MCF 10A (cell line): Measurements from ENCODE around the gene CHMP5. TPM values are rescaled to one million over a fixed set of nuclear protein-coding genes. Genes with fewer than 3 reads are reported as not detected.
A peak's percentile ranks its signal among the peaks of the same experiment; 100 is the strongest.

Source experiments
- BruUV-seq: library from RNA; stranded (reverse); fragments of 400-500 nt; replicated peaks from 2 replicates; lab custom pipeline; 2021; lab: Mats Ljungman, UMichigan
- CTCF ChIA-PET: fragments of 300-600 bp; sonication (Branson Sonifier 250); formaldehyde crosslinking; extraction: SDS; loops from one replicate; lab custom pipeline; 2021; ENCODE audit warnings: antibody characterized with exemption, inconsistent platforms; lab: Yijun Ruan, JAX
- POLR2A ChIA-PET: fragments of 300-600, 350-650 bp; sonication (Branson Sonifier 250); formaldehyde crosslinking; extraction: SDS; loops from one replicate; lab custom pipeline; 2020; ENCODE audit warnings: antibody characterized with exemption, inconsistent platforms; lab: Yijun Ruan, JAX
- DNase-seq: peaks from one replicate; pipeline ENCODE4 v3.0.0-alpha.2; 2018; ENCODE audit not compliant: unreplicated experiment
- H3K27ac Mint-ChIP-seq: one replicate; pipeline ENCODE4 v1.8.0; 2022; ENCODE audit warnings: mild to moderate bottlenecking, low read depth, mixed read lengths; ENCODE audit not compliant: unreplicated experiment
- H3K27me3 Mint-ChIP-seq: one replicate; pipeline ENCODE4 v1.8.0; 2022; ENCODE audit warnings: mixed read lengths; ENCODE audit not compliant: insufficient read depth, unreplicated experiment
- H3K36me3 Mint-ChIP-seq: one replicate; pipeline ENCODE4 v1.8.0; 2022; ENCODE audit warnings: mild to moderate bottlenecking, moderate library complexity, mixed read lengths; ENCODE audit not compliant: insufficient read depth, unreplicated experiment
- H3K4me1 Mint-ChIP-seq: one replicate; pipeline ENCODE4 v1.8.0; 2022; ENCODE audit warnings: mixed read lengths; ENCODE audit not compliant: insufficient read depth, unreplicated experiment
- H3K4me3 Mint-ChIP-seq: one replicate; pipeline ENCODE4 v1.8.0; 2022; ENCODE audit warnings: mild to moderate bottlenecking, moderate library complexity, mixed read lengths; ENCODE audit not compliant: unreplicated experiment
- H3K9me3 Mint-ChIP-seq: one replicate; pipeline ENCODE4 v1.8.0; 2022; ENCODE audit warnings: mixed read lengths; ENCODE audit not compliant: unreplicated experiment
- CTCF ChIP-seq: fragments of 200-600 bp; IDR thresholded peaks from one replicate; pipeline ENCODE4 v1.8.0; 2022; ENCODE audit warnings: antibody characterized with exemption, mild to moderate bottlenecking; ENCODE audit not compliant: unreplicated experiment
- intact Hi-C: fragments of 100-400 bp; cut with micrococcal nuclease; formaldehyde crosslinking; loops from 2 replicates; pipeline ENCODE4 v1.14.1; 2022
- total RNA-seq: library from RNA; stranded (reverse); gene quantifications from 2 replicates; pipeline ENCODE4 v1.2.3, GENCODE V29; 2022

Gene CHMP5
- total RNA-seq, 1 experiment from 2014 or later = 67.6 TPM

GRCh38 chr9:33285502-33285901 is 20.7 kb downstream of the CHMP5 start:
- H3K36me3 Mint-ChIP-seq = peaks cover 27% of the 10 kb centered on the region
- POLR2A ChIA-PET = interaction anchor here (0.7 to 0.9 kb wide), 2 partner anchors 54 to 188 kb away, joined by 3 to 4 read pairs; partner anchors contain the start of gene NOL6
- intact Hi-C loops = loop anchor here (10.0 kb wide), 1 partner anchor 69 kb away; no protein-coding TSS in a partner anchor

GRCh38 chr9:33287087-33287490 is 22.2 kb downstream of the CHMP5 start:
- no peaks in the 10 kb centered on the region for H3K9me3 Mint-ChIP-seq
- H3K36me3 Mint-ChIP-seq = peaks cover 27% of the 10 kb centered on the region
- no peak overlapping the region for H3K4me3 Mint-ChIP-seq
- intact Hi-C loops = loop anchor here (1.0 to 10.0 kb wide), 4 partner anchors 58 to 166 kb away; partner anchors contain the start of gene AQP7
- peak; percentile 75 for DNase-seq
- ChIA-PET CTCF (interaction anchor here (0.6 to 2.6 kb wide), 20 partner anchors 9 to 124 kb away, joined by 3 to 13 read pairs (median 4); partner anchors contain the start of gene CHMP5), POLR2A (interaction anchor here (0.5 to 2.2 kb wide), 15 partner anchors 10 to 1281 kb away, joined by 3 to 20 read pairs (median 3); partner anchors contain the start of genes ANKRD18B, B4GALT1, BAG1 and CHMP5)
- peak; percentile 67 for TF ChIP-seq CTCF
- no peaks in the 10 kb centered on the region for H3K27me3 Mint-ChIP-seq
- peak overlapping the region; percentile 46 for H3K27ac Mint-ChIP-seq
- no TSS peak for BruUV-seq
- H3K4me1 Mint-ChIP-seq = peaks cover 3% of the 10 kb centered on the region

More at GRCh38 chr9:33285502-33285901, 20.7 kb downstream of the CHMP5 start:
- no peak for DNase-seq
- Mint-ChIP-seq H3K27ac (no peak overlapping the region), H3K4me1 (no peaks in the 10 kb centered on the region), H3K9me3 (no peaks in the 10 kb centered on the region), H3K4me3 (no peak overlapping the region), H3K27me3 (no peaks in the 10 kb centered on the region)
- CTCF ChIA-PET = interaction anchor here (0.7 to 1.8 kb wide), 4 partner anchors 12 to 187 kb away, joined by 4 to 7 read pairs (median 6); no protein-coding TSS in a partner anchor
- no peak for TF ChIP-seq CTCF
- BruUV-seq = no TSS peak

GRCh38 chr9:33288235-33288634 is 23.4 kb downstream of the CHMP5 start:
- no TSS peak for BruUV-seq
- CTCF ChIA-PET = interaction anchor here (1.1 to 2.6 kb wide), 6 partner anchors 8 to 86 kb away, joined by 3 to 13 read pairs (median 6); no protein-coding TSS in a partner anchor
- no peak for DNase-seq
- Mint-ChIP-seq H3K27me3 (no peaks in the 10 kb centered on the region), H3K4me3 (no peak overlapping the region), H3K4me1 (peaks cover 15% of the 10 kb centered on the region), H3K9me3 (no peaks in the 10 kb centered on the region), H3K27ac (no peak overlapping the region), H3K36me3 (peaks cover 27% of the 10 kb centered on the region)
- intact Hi-C loops = loop anchor here (10.0 kb wide), 1 partner anchor 67 kb away; no protein-coding TSS in a partner anchor
- POLR2A ChIA-PET = interaction anchor here (0.7 to 2.9 kb wide), 8 partner anchors 19 to 178 kb away, joined by 3 to 63 read pairs (median 6); partner anchors contain the start of genes B4GALT1, BAG1 and CHMP5
- no peak for TF ChIP-seq CTCF

GRCh38 chr9:33288828-33289483 is 24.1 kb downstream of the CHMP5 start:
- BruUV-seq = no TSS peak
- intact Hi-C loops = loop anchor here (10.0 kb wide), 1 partner anchor 66 kb away; no protein-coding TSS in a partner anchor
- CTCF ChIA-PET = interaction anchor here (0.6 to 2.6 kb wide), 5 partner anchors 8 to 127 kb away, joined by 3 to 13 read pairs (median 9); no protein-coding TSS in a partner anchor
- peaks cover 31% of the 10 kb centered on the region for H3K36me3 Mint-ChIP-seq
- POLR2A ChIA-PET = interaction anchor here (0.7 to 2.9 kb wide), 8 partner anchors 25 to 265 kb away, joined by 3 to 63 read pairs (median 13); partner anchors contain the start of genes BAG1, CHMP5, DNAJA1 and SMU1
- H3K4me3 Mint-ChIP-seq = no peak overlapping the region
- peak overlapping the region; percentile 100 for H3K27ac Mint-ChIP-seq
- DNase-seq = no peak
- H3K27me3 Mint-ChIP-seq = no peaks in the 10 kb centered on the region
- no peaks in the 10 kb centered on the region for H3K9me3 Mint-ChIP-seq
- peaks cover 19% of the 10 kb centered on the region for H3K4me1 Mint-ChIP-seq
- no peak for TF ChIP-seq CTCF
